ENCODE measurements around the gene CEP170.

GRCh38 chr1:243260221-243260880, 5.3 kb upstream of the CEP170 start:
- TF ChIP-seq POLR2A (IDR thresholded peaks at IDR 0.05) = no peak
- no peak for TF ChIP-seq CTCF (IDR thresholded peaks at IDR 0.05)

All from Peyer's patch (tissue), 4 donors.